PFSK-1 (cell line): ENCODE data around the gene AP3D1.

Experiments used
- FOXP2 ChIP-seq: optimal IDR thresholded peaks from 2 replicates; pipeline ENCODE3; 2011; ENCODE audit warnings: borderline replicate concordance, control low read depth, inconsistent platforms; ENCODE audit not compliant: insufficient read depth; ENCODE audit errors: extremely low read length, extremely low read depth
- POLR2AphosphoS5 ChIP-seq: IDR thresholded peaks from 2 replicates; pipeline ENCODE4 v1.6.1; 2012; ENCODE audit warnings: low read depth, mild to moderate bottlenecking, control low read depth, low read length, moderate library complexity
- REST ChIP-seq, 2 experiments: IDR thresholded peaks; 2 replicates each; pipeline versions ENCODE4 v1.6.1 to v1.8.0; 2011 to 2012; ENCODE audit warnings: low read depth in 2 of 2, low read length in 2 of 2, control low read depth in 1 of 2, inconsistent platforms in 1 of 2, mild to moderate bottlenecking in 1 of 2, moderate library complexity in 1 of 2; ENCODE audit not compliant: insufficient read depth in 1 of 2
- SIN3A ChIP-seq: IDR thresholded peaks from 2 replicates; pipeline ENCODE4 v1.6.1; 2012; ENCODE audit warnings: mild to moderate bottlenecking, low read length, moderate library complexity, borderline replicate concordance; ENCODE audit not compliant: insufficient read depth
- TAF1 ChIP-seq: IDR thresholded peaks from 2 replicates; pipeline ENCODE4 v1.6.1; 2012; ENCODE audit warnings: low read length, control low read depth, borderline replicate concordance; ENCODE audit not compliant: insufficient read depth

GRCh38 chr19:2173767-2174577, 22.6 kb upstream of the AP3D1 start:
- TF ChIP-seq POLR2AphosphoS5 (no peak), TAF1 (no peak), SIN3A (no peak), FOXP2 (no peak), REST (IDR thresholded peaks at IDR 0.05; ENCODE audit: insufficient read depth in 1 of 2, low read depth in 2 of 2, low read length in 2 of 2) (no peak)
